ENCODE measurements around the gene ALDH2. TPM values are rescaled to one million over a fixed set of nuclear protein-coding genes. Genes with fewer than 3 reads are reported as not detected.
"Not testable (repeated sequence)": the region's sequence is repeated elsewhere in the genome, so short reads cannot be mapped to it uniquely, and the experiment has no call there.

Gene ALDH2
- total RNA-seq, 2 experiments from 2014 or later, result 0.99 to 1.9 TPM

- H3K27ac Mint-ChIP-seq, result no peak overlapping the region
- DNase-seq (no peak), ATAC-seq (ENCODE audit: low read depth) (no peak)
- no peaks in the 10 kb centered on the region for H3K9me3 Mint-ChIP-seq
- H3K27me3 Mint-ChIP-seq, result no peaks in the 10 kb centered on the region
- H3K4me1 Mint-ChIP-seq, result peaks cover 1% of the 10 kb centered on the region
- H3K36me3 Mint-ChIP-seq, result no peaks in the 10 kb centered on the region
- H3K4me3 Mint-ChIP-seq, result no peak overlapping the region
- POLR2A ChIA-PET, result no interaction called here
Observed at GRCh38 chr12:111748867-111749266, 17.9 kb upstream of the ALDH2 start.

GRCh38 chr12:111749391-111749790 lies 17.3 kb upstream of the ALDH2 start:
- no peaks in the 10 kb centered on the region for H3K36me3 Mint-ChIP-seq
- no peaks in the 10 kb centered on the region for H3K27me3 Mint-ChIP-seq
- H3K27ac Mint-ChIP-seq, result no peak overlapping the region
- H3K9me3 Mint-ChIP-seq, result no peaks in the 10 kb centered on the region
- DNase-seq (no peak), ATAC-seq (ENCODE audit: low read depth) (no peak)
- POLR2A ChIA-PET, result interaction anchor here (0.6 kb wide), 1 partner anchor 9 kb away, joined by 4 read pairs; no protein-coding TSS in a partner anchor
- H3K4me1 Mint-ChIP-seq, result peaks cover 1% of the 10 kb centered on the region
- no peak overlapping the region for H3K4me3 Mint-ChIP-seq

- DNase-seq (no peak), ATAC-seq (ENCODE audit: low read depth) (no peak)
- POLR2A ChIA-PET, result interaction anchor here (0.7 to 1.0 kb wide), 2 partner anchors 7 to 15 kb away, joined by 3 to 6 read pairs; no protein-coding TSS in a partner anchor
- Mint-ChIP-seq H3K4me1 (peaks cover 15% of the 10 kb centered on the region), H3K36me3 (peaks cover 1% of the 10 kb centered on the region), H3K27me3 (no peaks in the 10 kb centered on the region), H3K9me3 (no peaks in the 10 kb centered on the region), H3K4me3 (no peak overlapping the region), H3K27ac (no peak overlapping the region)
Observed at GRCh38 chr12:111753144-111753881, 13.4 kb upstream of the ALDH2 start.

- POLR2A ChIA-PET, result interaction anchor here (1.0 kb wide), 1 partner anchor 14 kb away, joined by 3 read pairs; no protein-coding TSS in a partner anchor
- Mint-ChIP-seq H3K36me3 (peaks cover 1% of the 10 kb centered on the region), H3K9me3 (no peaks in the 10 kb centered on the region), H3K4me3 (no peak overlapping the region), H3K27ac (no peak overlapping the region), H3K27me3 (no peaks in the 10 kb centered on the region), H3K4me1 (peaks cover 25% of the 10 kb centered on the region)
- DNase-seq (no peak), ATAC-seq (ENCODE audit: low read depth) (no peak)
Observed at GRCh38 chr12:111754671-111755070, 12.1 kb upstream of the ALDH2 start.

GRCh38 chr12:111756196-111756595 lies 10.5 kb upstream of the ALDH2 start:
- POLR2A ChIA-PET, result no interaction called here
- ATAC-seq (ENCODE audit: low read depth) (no peak), DNase-seq (no peak)
- Mint-ChIP-seq H3K36me3 (peaks cover 1% of the 10 kb centered on the region), H3K27ac (no peak overlapping the region), H3K4me1 (peaks cover 25% of the 10 kb centered on the region), H3K4me3 (no peak overlapping the region), H3K27me3 (no peaks in the 10 kb centered on the region), H3K9me3 (no peaks in the 10 kb centered on the region)

GRCh38 chr12:111756681-111757080 lies 10.1 kb upstream of the ALDH2 start:
- POLR2A ChIA-PET, result no interaction called here
- Mint-ChIP-seq H3K4me3 (no peak overlapping the region), H3K27ac (no peak overlapping the region), H3K4me1 (peaks cover 27% of the 10 kb centered on the region), H3K36me3 (peaks cover 1% of the 10 kb centered on the region), H3K9me3 (no peaks in the 10 kb centered on the region), H3K27me3 (peaks cover under 1% of the 10 kb centered on the region)
- DNase-seq (no peak), ATAC-seq (ENCODE audit: low read depth) (no peak)

GRCh38 chr12:111757361-111758119 lies 9.2 kb upstream of the ALDH2 start:
- DNase-seq (peak; percentile 52), ATAC-seq (ENCODE audit: low read depth) (peak; percentile 89)
- Mint-ChIP-seq H3K36me3 (peaks cover 1% of the 10 kb centered on the region), H3K27me3 (peaks cover 4% of the 10 kb centered on the region), H3K4me3 (peak overlapping the region; percentile 42), H3K4me1 (peaks cover 30% of the 10 kb centered on the region), H3K27ac (peak overlapping the region; percentile 80), H3K9me3 (no peaks in the 10 kb centered on the region)
- POLR2A ChIA-PET, result interaction anchor here (0.8 to 1.2 kb wide), 2 partner anchors 18 to 84 kb away, joined by 3 to 4 read pairs; partner anchors contain the start of gene MAPKAPK5

- H3K27ac Mint-ChIP-seq, result peak overlapping the region; percentile 80
- H3K4me3 Mint-ChIP-seq, result peak overlapping the region; percentile 42
- no peak for DNase-seq
- peaks cover 31% of the 10 kb centered on the region for H3K4me1 Mint-ChIP-seq
- ATAC-seq (ENCODE audit: low read depth), result no peak
- H3K27me3 Mint-ChIP-seq, result peaks cover 9% of the 10 kb centered on the region
- peaks cover 1% of the 10 kb centered on the region for H3K36me3 Mint-ChIP-seq
- POLR2A ChIA-PET, result interaction anchor here (0.8 to 1.2 kb wide), 2 partner anchors 17 to 84 kb away, joined by 3 to 4 read pairs; partner anchors contain the start of gene MAPKAPK5
- H3K9me3 Mint-ChIP-seq, result no peaks in the 10 kb centered on the region
Observed at GRCh38 chr12:111758120-111758561, 8.6 kb upstream of the ALDH2 start.

- H3K4me1 Mint-ChIP-seq, result peaks cover 31% of the 10 kb centered on the region
- H3K9me3 Mint-ChIP-seq, result no peaks in the 10 kb centered on the region
- peaks cover 19% of the 10 kb centered on the region for H3K27me3 Mint-ChIP-seq
- H3K36me3 Mint-ChIP-seq, result peaks cover 1% of the 10 kb centered on the region
- no peak for DNase-seq
- H3K27ac Mint-ChIP-seq, result peak overlapping the region; percentile 4
- no peak for ATAC-seq (ENCODE audit: low read depth)
- H3K4me3 Mint-ChIP-seq, result no peak overlapping the region
- POLR2A ChIA-PET, result interaction anchor here (0.7 kb wide), 1 partner anchor 34 kb away, joined by 3 read pairs; no protein-coding TSS in a partner anchor
Observed at GRCh38 chr12:111759271-111759670, 7.5 kb upstream of the ALDH2 start.

GRCh38 chr12:111759991-111760390 lies 6.7 kb upstream of the ALDH2 start:
- POLR2A ChIA-PET, result interaction anchor here (0.7 kb wide), 1 partner anchor 35 kb away, joined by 3 read pairs; no protein-coding TSS in a partner anchor
- no peak for ATAC-seq (ENCODE audit: low read depth)

GRCh38 chr12:111761099-111761498 lies 5.6 kb upstream of the ALDH2 start:
- H3K9me3 Mint-ChIP-seq, result no peaks in the 10 kb centered on the region
- H3K36me3 Mint-ChIP-seq, result no peaks in the 10 kb centered on the region
- H3K4me3 Mint-ChIP-seq, result no peak overlapping the region
- H3K4me1 Mint-ChIP-seq, result peaks cover 31% of the 10 kb centered on the region
- no peak for ATAC-seq (ENCODE audit: low read depth)
- H3K27ac Mint-ChIP-seq, result no peak overlapping the region
- peaks cover 32% of the 10 kb centered on the region for H3K27me3 Mint-ChIP-seq
- no peak for DNase-seq
- POLR2A ChIA-PET, result interaction anchor here (0.6 kb wide), 1 partner anchor 8 kb away, joined by 6 read pairs; no protein-coding TSS in a partner anchor

More at GRCh38 chr12:111759991-111760390, 6.7 kb upstream of the ALDH2 start:
- H3K27me3 Mint-ChIP-seq, result peaks cover 23% of the 10 kb centered on the region
- H3K27ac Mint-ChIP-seq, result no peak overlapping the region
- no peak overlapping the region for H3K4me3 Mint-ChIP-seq
- peaks cover 1% of the 10 kb centered on the region for H3K36me3 Mint-ChIP-seq
- peaks cover 31% of the 10 kb centered on the region for H3K4me1 Mint-ChIP-seq
- H3K9me3 Mint-ChIP-seq, result no peaks in the 10 kb centered on the region
- no peak for DNase-seq

GRCh38 chr12:111761706-111762105 lies 5.0 kb upstream of the ALDH2 start:
- POLR2A ChIA-PET, result no interaction called here
- no peak for DNase-seq
- no peak for ATAC-seq (ENCODE audit: low read depth)
- Mint-ChIP-seq H3K27me3 (peaks cover 35% of the 10 kb centered on the region), H3K36me3 (peaks cover 2% of the 10 kb centered on the region), H3K27ac (no peak overlapping the region), H3K4me1 (peaks cover 35% of the 10 kb centered on the region), H3K4me3 (no peak overlapping the region), H3K9me3 (peaks cover 1% of the 10 kb centered on the region)

GRCh38 chr12:111763552-111763951 lies 3.2 kb upstream of the ALDH2 start:
- POLR2A ChIA-PET; H3K27ac Mint-ChIP-seq; H3K9me3 Mint-ChIP-seq; ATAC-seq (ENCODE audit: low read depth); H3K4me3 Mint-ChIP-seq; DNase-seq; H3K36me3 Mint-ChIP-seq: not testable (repeated sequence)
- H3K4me1 Mint-ChIP-seq, result peaks cover 26% of the 10 kb centered on the region
- H3K27me3 Mint-ChIP-seq, result peaks cover 50% of the 10 kb centered on the region
